IMR-90 (cell line): ENCODE results near the gene MTTP. TPM values are rescaled to one million over a fixed set of nuclear protein-coding genes. Genes with fewer than 3 reads are reported as not detected.

Source experiments
- ATAC-seq: fragments of 200-7000 bp; cut with Tn5 transposase; 2 replicates; pipeline ENCODE4 v1.9.1; 2020; ENCODE audit warnings: low read depth, mild to moderate bottlenecking, moderate library complexity
- BruUV-seq: library from RNA; stranded (reverse); fragments of 400-500 nt; replicated peaks from 2 replicates; lab custom pipeline; 2021; lab: Mats Ljungman, UMichigan
- CTCF ChIA-PET: fragments of 300-600 bp; formaldehyde crosslinking; extraction: SDS; loops from one replicate; lab custom pipeline; 2021; ENCODE audit warnings: antibody characterized with exemption; lab: Yijun Ruan, JAX
- POLR2A ChIA-PET: fragments of 300-600 bp; sonication (Branson Sonifier 250); formaldehyde crosslinking; loops from one replicate; lab custom pipeline; 2022; ENCODE audit warnings: antibody characterized with exemption; ENCODE audit not compliant: unreplicated experiment; lab: Charles Lee
- DNase-seq: peaks from one replicate; pipeline ENCODE4 v3.0.0; 2013
- H2AFZ ChIP-seq: replicated peaks from 2 replicates; pipeline ENCODE3; 2013; ENCODE audit warnings: low read length, mild to moderate bottlenecking; ENCODE audit not compliant: poor library complexity
- H2AK5ac ChIP-seq: 2 replicates; pipeline ENCODE4 v1.6.1; 2013; ENCODE audit warnings: low read depth, low read length, inconsistent platforms
- H2AK9ac ChIP-seq: replicated peaks from 2 replicates; pipeline ENCODE3; 2013; ENCODE audit warnings: mild to moderate bottlenecking, low read depth, low read length, moderate library complexity; ENCODE audit not compliant: poor library complexity
- H2BK120ac ChIP-seq: 2 replicates; pipeline ENCODE4 v1.6.1; 2013; ENCODE audit warnings: low read depth, low read length, inconsistent platforms
- H2BK15ac ChIP-seq: 3 replicates; pipeline ENCODE4 v1.6.1; 2013; ENCODE audit warnings: low read depth, low read length, inconsistent platforms
- H2BK20ac ChIP-seq: 2 replicates; pipeline ENCODE4 v1.6.1; 2013; ENCODE audit warnings: low read depth, mild to moderate bottlenecking, inconsistent platforms, low read length, moderate library complexity
- H2BK5ac ChIP-seq: 2 replicates; pipeline ENCODE4 v1.6.1; 2013; ENCODE audit warnings: mild to moderate bottlenecking, low read depth, low read length, inconsistent platforms; ENCODE audit not compliant: poor library complexity, severe bottlenecking
- H3K14ac ChIP-seq: replicated peaks from 2 replicates; pipeline ENCODE4 v1.6.1; 2013; ENCODE audit warnings: low read depth, low read length, inconsistent platforms
- H3K18ac ChIP-seq: 2 replicates; pipeline ENCODE4 v1.6.1; 2013; ENCODE audit warnings: low read depth, low read length, control low read depth
- H3K23ac ChIP-seq: 2 replicates; pipeline ENCODE4 v1.6.1; 2013; ENCODE audit warnings: low read depth, low read length, inconsistent platforms
- H3K27ac ChIP-seq: 2 replicates; pipeline ENCODE4 v1.5.1; 2013; ENCODE audit warnings: mild to moderate bottlenecking, control low read depth, low read length; ENCODE audit not compliant: insufficient read depth
- H3K27me3 ChIP-seq: 2 replicates; pipeline ENCODE4 v1.6.1; 2013; ENCODE audit warnings: low read length; ENCODE audit not compliant: control insufficient read depth, insufficient read depth
- H3K36me3 ChIP-seq: 2 replicates; pipeline ENCODE4 v1.6.1; 2013; ENCODE audit warnings: low read length, mixed read lengths; ENCODE audit not compliant: control insufficient read depth, insufficient read depth
- H3K4ac ChIP-seq: 2 replicates; pipeline ENCODE4 v1.6.1; 2013; ENCODE audit warnings: low read depth, low read length, inconsistent platforms
- H3K4me1 ChIP-seq: 2 replicates; pipeline ENCODE4 v1.6.1; 2013; ENCODE audit warnings: low read length, mixed read lengths; ENCODE audit not compliant: control insufficient read depth, insufficient read depth
- H3K4me2 ChIP-seq: 2 replicates; pipeline ENCODE4 v1.6.1; 2013; ENCODE audit warnings: low read depth, mild to moderate bottlenecking, control low read depth, low read length, moderate library complexity
- H3K4me3 ChIP-seq: 2 replicates; pipeline ENCODE4 v1.5.1; 2013; ENCODE audit warnings: low read depth, mild to moderate bottlenecking, control low read depth, low read length, moderate library complexity; ENCODE audit not compliant: insufficient read depth
- H3K56ac ChIP-seq: 2 replicates; pipeline ENCODE4 v1.6.1; 2013; ENCODE audit warnings: low read length, inconsistent platforms; ENCODE audit not compliant: insufficient read depth; ENCODE audit errors: extremely low read depth
- H3K79me1 ChIP-seq, 2 experiments: 2 replicates each; pipeline ENCODE4 v1.6.1; 2013; ENCODE audit warnings: low read length in 2 of 2, inconsistent platforms in 1 of 2, low read depth in 1 of 2
- H3K9ac ChIP-seq: 2 replicates; pipeline ENCODE4 v1.6.1; 2013; ENCODE audit warnings: low read depth, low read length, control low read depth
- H3K9me1 ChIP-seq: 2 replicates; pipeline ENCODE4 v1.6.1; 2013; ENCODE audit warnings: low read length, inconsistent platforms; ENCODE audit not compliant: insufficient read depth
- H3K9me3 ChIP-seq: 2 replicates; pipeline ENCODE4 v1.6.1; 2013; ENCODE audit warnings: low read length; ENCODE audit not compliant: control insufficient read depth, insufficient read depth
- H4K20me1 ChIP-seq: 2 replicates; pipeline ENCODE4 v1.6.1; 2013; ENCODE audit warnings: low read length, inconsistent platforms; ENCODE audit not compliant: insufficient read depth
- H4K5ac ChIP-seq: 2 replicates; pipeline ENCODE4 v1.6.1; 2013; ENCODE audit warnings: mild to moderate bottlenecking, low read depth, low read length, control low read depth
- H4K8ac ChIP-seq, 2 experiments: 2 replicates each; pipeline ENCODE4 v1.6.1; 2013; ENCODE audit warnings: low read depth in 2 of 2, low read length in 2 of 2, control low read depth in 1 of 2, inconsistent platforms in 1 of 2
- H4K91ac ChIP-seq: 2 replicates; pipeline ENCODE4 v1.6.1; 2013; ENCODE audit warnings: low read depth, low read length, inconsistent platforms; ENCODE audit not compliant: insufficient read depth
- BHLHE40 ChIP-seq: fragments of 150-350 bp; IDR thresholded peaks from 2 replicates; pipeline ENCODE4 v1.6.1; 2016; ENCODE audit warnings: mild to moderate bottlenecking, low read depth, low read length
- CEBPB ChIP-seq: IDR thresholded peaks from 2 replicates; pipeline ENCODE4 v1.6.1; 2012; ENCODE audit warnings: low read depth, low read length, improper control_type of control experiment
- CHD1 ChIP-seq: IDR thresholded peaks from 2 replicates; pipeline ENCODE4 v1.6.1; 2012; ENCODE audit warnings: low read depth, low read length, improper control_type of control experiment
- CTCF ChIP-seq: conservative IDR thresholded peaks from 2 replicates; pipeline ENCODE4 v1.5.1; 2012; ENCODE audit warnings: mild to moderate bottlenecking, low read depth, low read length, improper control_type of control experiment
- ELK1 ChIP-seq: fragments of 150-350 bp; IDR thresholded peaks from 2 replicates; pipeline ENCODE4 v1.6.1; 2016; ENCODE audit warnings: low read depth, mild to moderate bottlenecking, low read length, moderate library complexity, borderline replicate concordance
- FOS ChIP-seq: fragments of 150-350 bp; IDR thresholded peaks from 2 replicates; pipeline ENCODE4 v1.6.1; 2016; ENCODE audit warnings: low read depth, low read length
- MAFK ChIP-seq: IDR thresholded peaks from 2 replicates; pipeline ENCODE4 v1.6.1; 2012; ENCODE audit warnings: low read depth, low read length, improper control_type of control experiment
- MAZ ChIP-seq: IDR thresholded peaks from 2 replicates; pipeline ENCODE4 v1.6.1; 2012; ENCODE audit warnings: low read depth, mild to moderate bottlenecking, low read length, improper control_type of control experiment, moderate library complexity, borderline replicate concordance
- MXI1 ChIP-seq: IDR thresholded peaks from 2 replicates; pipeline ENCODE4 v1.6.1; 2012; ENCODE audit warnings: low read depth, mild to moderate bottlenecking, low read length, moderate library complexity, borderline replicate concordance
- NFE2L2 ChIP-seq: fragments of 150-350 bp; IDR thresholded peaks from 2 replicates; pipeline ENCODE4 v1.6.1; 2016; ENCODE audit warnings: low read depth, mild to moderate bottlenecking, low read length
- POLR2A ChIP-seq: IDR thresholded peaks from 2 replicates; pipeline ENCODE4 v1.6.1; 2012; ENCODE audit warnings: mild to moderate bottlenecking, low read depth, low read length
- RAD21 ChIP-seq: IDR thresholded peaks from 2 replicates; pipeline ENCODE4 v1.6.1; 2012; ENCODE audit warnings: low read length, improper control_type of control experiment
- RCOR1 ChIP-seq: IDR thresholded peaks from 2 replicates; pipeline ENCODE4 v1.6.1; 2012; ENCODE audit warnings: mild to moderate bottlenecking, low read length, improper control_type of control experiment; ENCODE audit not compliant: insufficient replicate concordance
- RFX5 ChIP-seq: IDR thresholded peaks from 2 replicates; pipeline ENCODE4 v1.8.0; 2012; ENCODE audit warnings: low read depth, mild to moderate bottlenecking, low read length, moderate library complexity
- SMC3 ChIP-seq: fragments of 150-350 bp; IDR thresholded peaks from 2 replicates; pipeline ENCODE4 v1.6.1; 2016; ENCODE audit warnings: low read depth, mild to moderate bottlenecking, antibody characterized with exemption, low read length, moderate library complexity
- USF2 ChIP-seq: fragments of 150-350 bp; IDR thresholded peaks from 2 replicates; pipeline ENCODE4 v1.6.1; 2017; ENCODE audit warnings: mild to moderate bottlenecking, antibody characterized with exemption, low read length, low read depth
- WGBS, 2 experiments: methylation state at CpG; one replicate each; pipeline versions ENCODE4 v1.1.5 to v1.1.7; 2013; ENCODE audit warnings: missing lambda C conversion rate in 2 of 2; ENCODE audit not compliant: insufficient read length in 1 of 2; ENCODE audit errors: extremely low coverage in 2 of 2; 5-methylcytosine and 5-hydroxymethylcytosine counted together
- dilution Hi-C: fragments of 300-500 bp; cut with HindIII; formaldehyde crosslinking; loops from one replicate; pipeline ENCODE4 v1.14.3; 2018; ENCODE audit warnings: low sequenced_read_pairs; ENCODE audit not compliant: unreplicated experiment
- in situ Hi-C: fragments of 300-500 bp; cut with MboI; formaldehyde crosslinking; loops from 3 replicates; pipeline ENCODE4 v1.14.3; 2019; ENCODE audit warnings: low sequenced_read_pairs, inconsistent platforms, mixed read lengths
- intact Hi-C: fragments of 100-400 bp; cut with micrococcal nuclease; formaldehyde crosslinking; loops from 2 replicates; pipeline ENCODE4 v1.10.0; 2022
- polyA plus RNA-seq, 3 experiments: library from polyadenylated mRNA; depleted of rRNA; stranded (reverse); fragments of >200 nt; gene quantifications; 2 replicates each; pipeline ENCODE4 v1.2.3, GENCODE V29; 2012; ENCODE audit warnings: low replicate concordance in 1 of 3
- total RNA-seq: library from RNA; depleted of rRNA; stranded (reverse); fragments of >200 nt; gene quantifications from 2 replicates; pipeline ENCODE4 v1.2.3, GENCODE V29; 2012

Gene MTTP
- total and polyA plus RNA-seq, 2 of the 4 experiments (the other 2 are of a cell fraction): under 0.01 to 0.03 TPM

GRCh38 chr4:99591757-99592156 lies 17.1 kb downstream of the MTTP start:
- Histone ChIP-seq H2BK20ac (no peak overlapping the region), H2BK15ac (no peak overlapping the region), H3K79me1 (no peaks in the 10 kb centered on the region), H3K36me3 (no peaks in the 10 kb centered on the region), H2AK5ac (no peak overlapping the region), H4K8ac (no peak overlapping the region), H2AFZ (no peak overlapping the region), H4K5ac (no peak overlapping the region), H2AK9ac (no peak overlapping the region), H3K18ac (no peak overlapping the region), H3K4me3 (no peak overlapping the region), H2BK5ac (no peak overlapping the region), H3K9ac (no peak overlapping the region), H2BK120ac (no peak overlapping the region), H3K23ac (no peak overlapping the region), H3K27me3 (no peaks in the 10 kb centered on the region), H3K4me1 (no peaks in the 10 kb centered on the region), H4K91ac (no peak overlapping the region), H3K27ac (no peak overlapping the region), H3K56ac (no peak overlapping the region), H3K14ac (no peak overlapping the region), H3K4me2 (no peak overlapping the region), H4K20me1 (no peaks in the 10 kb centered on the region), H3K9me3 (no peaks in the 10 kb centered on the region), H3K9me1 (no peaks in the 10 kb centered on the region), H3K4ac (no peak overlapping the region)
- no peak for ATAC-seq
- no CpG with 5 or more reads among the region's 3 CpGs for WGBS, 2 experiments
- no peak for DNase-seq
- BruUV-seq: no TSS peak
- dilution Hi-C loops: no loop called here
- intact Hi-C loops: no loop called here
- TF ChIP-seq CHD1: no peak
- no peak for TF ChIP-seq BHLHE40
- TF ChIP-seq MAZ: no peak
- no peak for TF ChIP-seq RAD21
- TF ChIP-seq CEBPB: no peak
- TF ChIP-seq RCOR1: no peak
- no peak for TF ChIP-seq USF2
- no peak for TF ChIP-seq CTCF
- TF ChIP-seq NFE2L2: no peak
- no peak for TF ChIP-seq MAFK
- TF ChIP-seq POLR2A: no peak
- no peak for TF ChIP-seq RFX5
- no peak for TF ChIP-seq FOS
- no peak for TF ChIP-seq SMC3
- TF ChIP-seq ELK1: no peak
- no peak for TF ChIP-seq MXI1
- in situ Hi-C loops: no loop called here
- ChIA-PET CTCF (interaction anchor here (0.6 kb wide), 1 partner anchor 55 kb away, joined by 3 read pairs; no protein-coding TSS in a partner anchor), POLR2A (interaction anchor here (0.6 kb wide), 1 partner anchor 128 kb away, joined by 5 read pairs; no protein-coding TSS in a partner anchor)
